Subcutaneous adipose tissue (tissue), 4 donors: ENCODE data around the gene MXD3. TPM values are rescaled to one million over a fixed set of nuclear protein-coding genes. Genes with fewer than 3 reads are reported as not detected.

Experiments used
- total RNA-seq, 4 donors: library from RNA; depleted of rRNA; stranded (reverse); fragments of >200 nt; gene quantifications; one replicate each; pipeline ENCODE4 v1.1.0, GENCODE V29; 2016
- TF ChIP-seq, protein P1 (sequence below): fragments of 450-650 bp; IDR thresholded peaks from one replicate; pipeline ENCODE4 v1.5.1; 2016; ENCODE audit warnings: low read depth, mild to moderate bottlenecking, control low read depth, antibody characterized with exemption, moderate library complexity

The MXD3 gene
- total RNA-seq, 4 donors from 2014 or later: 0.82 to 13.0 (median 6.7) TPM

DNA sequence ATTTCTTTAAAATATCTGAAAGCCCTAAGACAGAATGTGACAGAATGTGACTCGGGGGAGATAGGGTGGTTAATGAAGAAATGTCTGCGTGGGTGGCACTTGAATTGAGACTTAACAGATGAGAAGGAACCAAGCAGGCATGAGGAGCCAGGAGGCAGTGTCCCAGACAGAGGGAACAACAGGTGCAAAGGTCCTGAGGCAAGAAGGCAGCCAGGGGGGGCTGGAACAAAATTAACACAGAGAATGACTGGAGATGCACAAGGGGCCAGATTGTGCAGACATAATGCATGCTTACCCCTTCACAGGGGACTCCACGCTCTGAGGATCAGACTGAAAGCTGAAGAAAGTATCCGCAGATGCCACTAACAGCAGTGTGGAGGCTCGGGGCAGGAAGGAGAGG is 38.1 kb upstream of the MXD3 start:
- TF ChIP-seq, protein P1, sequence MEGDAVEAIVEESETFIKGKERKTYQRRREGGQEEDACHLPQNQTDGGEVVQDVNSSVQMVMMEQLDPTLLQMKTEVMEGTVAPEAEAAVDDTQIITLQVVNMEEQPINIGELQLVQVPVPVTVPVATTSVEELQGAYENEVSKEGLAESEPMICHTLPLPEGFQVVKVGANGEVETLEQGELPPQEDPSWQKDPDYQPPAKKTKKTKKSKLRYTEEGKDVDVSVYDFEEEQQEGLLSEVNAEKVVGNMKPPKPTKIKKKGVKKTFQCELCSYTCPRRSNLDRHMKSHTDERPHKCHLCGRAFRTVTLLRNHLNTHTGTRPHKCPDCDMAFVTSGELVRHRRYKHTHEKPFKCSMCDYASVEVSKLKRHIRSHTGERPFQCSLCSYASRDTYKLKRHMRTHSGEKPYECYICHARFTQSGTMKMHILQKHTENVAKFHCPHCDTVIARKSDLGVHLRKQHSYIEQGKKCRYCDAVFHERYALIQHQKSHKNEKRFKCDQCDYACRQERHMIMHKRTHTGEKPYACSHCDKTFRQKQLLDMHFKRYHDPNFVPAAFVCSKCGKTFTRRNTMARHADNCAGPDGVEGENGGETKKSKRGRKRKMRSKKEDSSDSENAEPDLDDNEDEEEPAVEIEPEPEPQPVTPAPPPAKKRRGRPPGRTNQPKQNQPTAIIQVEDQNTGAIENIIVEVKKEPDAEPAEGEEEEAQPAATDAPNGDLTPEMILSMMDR: no peak

DNA sequence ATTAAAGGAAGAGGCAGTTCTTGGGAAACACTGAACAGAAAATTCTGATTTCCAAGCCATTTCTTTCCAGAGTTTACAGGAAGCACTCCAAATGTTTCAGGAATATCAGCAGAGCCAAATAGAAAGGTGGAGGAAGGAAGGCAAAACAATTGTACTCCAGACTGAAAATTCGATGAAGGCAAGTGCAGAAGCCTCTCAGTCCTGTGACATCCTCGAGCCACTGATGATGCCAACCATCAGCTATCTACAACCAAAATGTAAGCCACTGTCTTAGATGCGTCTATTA is 37.6 kb upstream of the MXD3 start:
- TF ChIP-seq, protein P1: no peak

DNA sequence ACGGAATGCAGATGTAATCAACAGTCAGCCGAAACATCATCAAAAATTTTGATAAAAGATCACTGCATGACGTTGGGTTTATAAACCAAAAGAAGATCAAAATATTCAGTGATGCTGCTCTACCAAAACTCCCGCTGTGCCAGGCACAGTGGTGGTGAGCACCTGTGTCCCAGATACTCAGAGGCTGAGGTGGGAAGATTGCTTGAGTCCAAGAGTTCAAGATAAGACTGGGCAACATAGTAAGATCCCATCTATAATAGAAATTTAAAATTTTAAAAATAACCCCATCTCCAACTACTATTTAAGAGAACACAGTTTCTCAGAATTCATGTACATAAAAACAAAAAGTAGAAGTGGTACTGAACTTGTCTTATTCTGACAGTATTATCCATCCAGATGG is 36.0 kb upstream of the MXD3 start:
- TF ChIP-seq, protein P1: no peak

DNA sequence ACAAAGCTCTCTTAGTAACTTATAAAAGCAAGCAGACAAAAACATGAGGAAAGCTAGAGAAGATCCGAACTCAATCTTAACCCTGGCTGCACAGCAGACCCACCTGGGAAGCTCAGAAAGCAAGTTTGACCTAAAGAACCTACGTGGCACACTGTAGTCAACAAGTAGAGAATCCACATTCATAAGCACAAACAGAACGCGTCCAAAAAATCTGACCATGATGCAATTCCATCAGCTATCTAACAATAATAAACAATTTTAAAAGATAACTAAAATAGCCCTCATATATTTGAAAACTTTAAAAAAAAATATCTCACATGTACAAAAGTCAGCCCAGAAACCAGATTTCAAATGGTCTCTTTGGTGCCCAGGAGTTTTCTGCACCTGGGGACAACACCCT is 35.1 kb upstream of the MXD3 start:
- TF ChIP-seq, protein P1: no peak

DNA sequence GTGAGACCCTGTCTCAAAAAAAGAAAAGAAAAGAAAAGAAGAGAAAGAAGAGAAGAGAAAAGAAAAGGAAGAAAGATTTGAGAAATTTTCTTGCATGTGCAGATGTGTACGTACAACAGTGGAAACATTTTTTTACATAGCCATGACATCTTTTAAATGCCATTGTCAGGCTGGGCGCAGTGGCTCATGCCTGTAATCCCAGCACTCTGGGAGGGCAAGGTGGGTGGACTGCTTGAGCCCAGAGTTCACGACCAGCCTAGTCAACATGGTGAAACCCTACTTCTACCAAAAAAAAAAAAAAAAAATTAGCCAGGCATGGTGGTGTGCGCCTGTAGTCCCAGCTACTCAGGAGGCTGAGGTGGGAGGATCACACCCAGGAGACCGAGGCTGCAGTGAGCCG is 33.2 kb upstream of the MXD3 start:
- TF ChIP-seq, protein P1: no peak

DNA sequence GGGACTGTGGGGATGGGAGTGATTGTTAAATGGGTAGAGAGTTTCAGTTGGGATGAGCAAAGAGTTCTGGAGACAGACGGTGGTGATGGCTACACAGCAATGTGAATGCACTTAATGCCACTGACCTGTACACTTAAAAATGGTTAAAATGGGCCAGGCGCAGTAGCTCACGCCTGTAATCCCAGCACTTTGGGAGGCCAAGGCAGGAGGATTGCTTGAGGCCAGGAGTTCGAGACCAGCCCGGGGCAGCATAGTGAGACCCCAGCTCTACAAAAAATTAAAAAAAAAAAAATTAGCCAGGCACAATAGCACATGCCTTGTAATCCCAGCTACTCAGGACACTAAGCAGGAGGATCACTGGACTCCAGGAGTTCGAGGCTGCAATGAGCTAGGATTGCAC is 32.1 kb upstream of the MXD3 start:
- TF ChIP-seq, protein P1: no peak

DNA sequence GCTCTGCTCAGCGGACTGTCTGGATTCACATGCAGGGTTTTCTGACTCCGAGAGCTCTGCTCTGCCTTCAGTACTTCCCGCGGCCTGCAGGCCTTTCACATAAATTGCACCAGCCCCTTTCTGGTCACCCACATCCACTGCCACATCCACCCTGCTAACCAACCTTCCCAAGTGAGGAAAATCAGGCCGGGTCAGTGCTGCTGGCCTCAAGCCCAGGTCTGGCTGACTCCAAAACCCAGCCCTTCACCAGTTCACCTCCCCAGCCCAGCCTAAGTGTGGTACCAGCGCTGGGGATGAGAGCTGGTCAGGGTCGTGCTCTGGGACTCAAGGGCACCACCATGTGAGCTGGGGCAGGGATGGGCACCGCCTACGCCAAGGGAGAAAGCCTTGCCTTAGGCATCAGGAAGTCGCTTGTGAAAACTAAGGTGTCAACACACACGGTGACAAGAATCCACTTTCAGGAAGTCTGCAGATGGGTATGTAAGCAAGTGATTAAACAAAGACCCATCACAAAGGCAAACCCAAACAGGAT is 27.5 kb upstream of the MXD3 start:
- TF ChIP-seq, protein P1: no peak
